ENCODE results near the gene RPL36AL.

DNA sequence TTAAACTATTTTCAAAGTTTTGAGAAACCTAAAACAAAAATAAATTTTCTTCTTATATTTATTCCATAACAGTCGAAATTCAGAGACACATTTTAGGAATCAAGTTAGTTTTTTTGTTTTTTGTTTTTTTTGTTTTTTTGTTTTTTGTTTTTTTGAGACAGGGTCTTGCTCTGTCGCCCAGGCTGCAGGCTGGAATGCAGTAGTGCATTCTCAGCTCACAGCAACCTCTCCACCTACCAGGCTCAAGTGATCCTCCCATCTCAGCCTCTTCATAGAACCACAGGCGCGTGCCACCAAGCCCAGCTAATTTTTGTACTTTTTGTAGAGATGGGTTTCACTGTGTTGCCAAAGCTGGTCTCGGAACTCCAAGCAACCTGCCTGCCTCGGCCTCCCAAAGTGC is 33.1 kb upstream of the RPL36AL start:
- no peak for TF ChIP-seq YY1 (IDR thresholded peaks at IDR 0.05; ENCODE audit: insufficient read depth, insufficient read length)
- no peak for TF ChIP-seq ZNF274 (IDR thresholded peaks at IDR 0.05; ENCODE audit: low read depth, low read length)
